GM23338 (cell line): ENCODE results near the gene AHNAK2. TPM values are rescaled to one million over a fixed set of nuclear protein-coding genes. Genes with fewer than 3 reads are reported as not detected.

Experiments
- ATAC-seq: fragments of 200-7000 bp; cut with Tn5 transposase; 3 replicates; pipeline ENCODE4 v1.9.1; 2020
- DNase-seq: peaks from one replicate; pipeline ENCODE4 v3.0.0-alpha.2; 2015; ENCODE audit warnings: low spot score
- H2AFZ ChIP-seq: fragments of 200-600 bp; sonication (generic); 2 replicates; pipeline ENCODE4 v1.8.0; 2016; ENCODE audit warnings: antibody characterized with exemption, mild to moderate bottlenecking, moderate library complexity
- H3F3A ChIP-seq: fragments of 200-600 bp; sonication (generic); replicated peaks from 2 replicates; pipeline ENCODE4 v1.8.0; 2017; ENCODE audit warnings: antibody characterized with exemption, mixed run types, low read depth
- H3K27ac ChIP-seq: fragments of 200-600 bp; sonication (generic); 2 replicates; pipeline ENCODE4 v1.6.1; 2016; ENCODE audit warnings: low read depth
- H3K27me3 ChIP-seq: fragments of 200-600 bp; sonication (generic); 2 replicates; pipeline ENCODE4 v1.8.0; 2016; ENCODE audit warnings: mild to moderate bottlenecking, mixed run types, moderate library complexity; ENCODE audit not compliant: insufficient read depth
- H3K36me3 ChIP-seq: fragments of 200-600 bp; sonication (generic); 2 replicates; pipeline ENCODE4 v1.8.0; 2016; ENCODE audit warnings: mild to moderate bottlenecking; ENCODE audit not compliant: insufficient read depth
- H3K4me1 ChIP-seq: fragments of 200-600 bp; sonication (generic); 2 replicates; pipeline ENCODE4 v1.8.0; 2016; ENCODE audit warnings: mild to moderate bottlenecking, moderate library complexity; ENCODE audit not compliant: insufficient read depth
- H3K4me2 ChIP-seq: fragments of 200-600 bp; sonication (generic); 2 replicates; pipeline ENCODE4 v1.7.1; 2017; ENCODE audit warnings: mixed run types
- H3K4me3 ChIP-seq: fragments of 200-600 bp; sonication (generic); 2 replicates; pipeline ENCODE4 v1.6.1; 2016; ENCODE audit warnings: mixed run types
- H3K79me2 ChIP-seq: fragments of 200-600 bp; sonication (generic); replicated peaks from 2 replicates; pipeline ENCODE4 v1.8.0; 2017; ENCODE audit warnings: mild to moderate bottlenecking; ENCODE audit not compliant: insufficient read depth
- H3K9me2 ChIP-seq: fragments of 200-600 bp; sonication (generic); 2 replicates; pipeline ENCODE4 v1.8.0; 2017; ENCODE audit not compliant: insufficient read depth
- H4K20me1 ChIP-seq: fragments of 200-600 bp; sonication (generic); replicated peaks from 2 replicates; pipeline ENCODE4 v1.8.0; 2017; ENCODE audit warnings: mild to moderate bottlenecking; ENCODE audit not compliant: insufficient read depth
- H3K27ac Mint-ChIP-seq: 2 replicates; pipeline ENCODE4 v1.8.0; 2020; ENCODE audit warnings: inconsistent platforms, mild to moderate bottlenecking, moderate library complexity, mixed read lengths
- H3K27me3 Mint-ChIP-seq: 3 replicates; pipeline ENCODE4 v1.8.0; 2022; ENCODE audit warnings: low read depth, mild to moderate bottlenecking, moderate library complexity, mixed read lengths, inconsistent platforms; ENCODE audit not compliant: insufficient read depth, poor library complexity
- H3K36me3 Mint-ChIP-seq: 3 replicates; pipeline ENCODE4 v1.8.0; 2021; ENCODE audit warnings: low read depth, mild to moderate bottlenecking, inconsistent platforms, moderate library complexity, mixed read lengths
- H3K4me1 Mint-ChIP-seq: 3 replicates; pipeline ENCODE4 v1.8.0; 2020; ENCODE audit warnings: mild to moderate bottlenecking, inconsistent platforms, mixed read lengths
- H3K4me3 Mint-ChIP-seq: 3 replicates; pipeline ENCODE4 v1.8.0; 2021; ENCODE audit warnings: moderate library complexity, mild to moderate bottlenecking, inconsistent platforms, mixed read lengths
- H3K9me3 Mint-ChIP-seq: 3 replicates; pipeline ENCODE4 v1.8.0; 2020; ENCODE audit warnings: moderate library complexity, mild to moderate bottlenecking, inconsistent platforms, mixed read lengths
- CREB1 ChIP-seq: fragments of 250-450 bp; sonication (Bioruptor Pico); IDR thresholded peaks from 2 replicates; pipeline ENCODE4 v1.5.0; 2020; ENCODE audit warnings: low read depth, mild to moderate bottlenecking, moderate library complexity
- EZH2 ChIP-seq: fragments of 200-600 bp; sonication (generic); IDR thresholded peaks from one replicate; pipeline ENCODE4 v1.8.0; 2017; ENCODE audit warnings: antibody characterized with exemption, mild to moderate bottlenecking, low read depth; ENCODE audit not compliant: unreplicated experiment
- EZH2phosphoT487 ChIP-seq: fragments of 200-600 bp; sonication (generic); IDR thresholded peaks from one replicate; pipeline ENCODE4 v1.8.1; 2018; ENCODE audit warnings: antibody characterized with exemption; ENCODE audit not compliant: unreplicated experiment
- JUNB ChIP-seq: IDR thresholded peaks from one replicate; pipeline ENCODE4 v1.6.1; 2016; ENCODE audit warnings: antibody characterized with exemption; ENCODE audit not compliant: unreplicated experiment
- NANOG ChIP-seq: IDR thresholded peaks from 2 replicates; pipeline ENCODE4 v1.6.1; 2016; ENCODE audit warnings: antibody characterized with exemption, borderline replicate concordance
- POLR2AphosphoS5 ChIP-seq: IDR thresholded peaks from 2 replicates; pipeline ENCODE4 v1.6.1; 2016; ENCODE audit warnings: antibody characterized with exemption, low read depth
- STAT1 ChIP-seq: IDR thresholded peaks from one replicate; pipeline ENCODE4 v1.6.1; 2016; ENCODE audit warnings: antibody characterized with exemption; ENCODE audit not compliant: unreplicated experiment
- ZNF114 ChIP-seq: fragments of 250-450 bp; sonication (Bioruptor Pico); IDR thresholded peaks from 2 replicates; pipeline ENCODE4 v1.5.0; 2020; ENCODE audit warnings: mild to moderate bottlenecking, moderate library complexity
- ZNF331 ChIP-seq: fragments of 250-450 bp; sonication (Bioruptor Pico); IDR thresholded peaks from 2 replicates; pipeline ENCODE4 v1.5.0; 2020; ENCODE audit warnings: low read depth, mild to moderate bottlenecking, moderate library complexity
- polyA plus RNA-seq: library from polyadenylated mRNA; unstranded; fragments of >200 nt; fragmentation: Nextera tagmentation; extraction: Ambion mirVana; gene quantifications from 2 replicates; pipeline ENCODE4 v1.2.1, GENCODE V29; 2016
- total RNA-seq: library from RNA; depleted of rRNA; stranded (reverse); fragments of >200 nt; shearing (Covaris generic); gene quantifications from 2 replicates; pipeline ENCODE4 v1.2.3, GENCODE V29; 2014
- TF ChIP-seq, protein P1 (sequence below): fragments of 250-450 bp; sonication (Bioruptor Pico); IDR thresholded peaks from 2 replicates; pipeline ENCODE4 v1.5.0; 2020; ENCODE audit warnings: mild to moderate bottlenecking, moderate library complexity
- TF ChIP-seq, protein P2 (sequence below), 2 experiments: fragments of 200-600 bp in 1 of 2; sonication (generic) in 1 of 2; conservative IDR thresholded peaks; 2 replicates each; pipeline versions ENCODE4 v1.5.1 to v1.6.1; 2016 to 2017; ENCODE audit warnings: antibody characterized with exemption in 2 of 2, low read depth in 2 of 2, mild to moderate bottlenecking in 2 of 2, moderate library complexity in 1 of 2
- TF ChIP-seq, protein P3 (sequence below): IDR thresholded peaks from 2 replicates; pipeline ENCODE4 v1.6.1; 2016; ENCODE audit warnings: antibody characterized with exemption
- TF ChIP-seq, protein P4 (sequence below): IDR thresholded peaks from one replicate; pipeline ENCODE4 v1.6.1; 2018; ENCODE audit warnings: antibody characterized with exemption; ENCODE audit not compliant: unreplicated experiment

Gene AHNAK2
- total and polyA plus RNA-seq, 2 experiments from 2014 or later = 1.1 to 2.6 TPM

DNA sequence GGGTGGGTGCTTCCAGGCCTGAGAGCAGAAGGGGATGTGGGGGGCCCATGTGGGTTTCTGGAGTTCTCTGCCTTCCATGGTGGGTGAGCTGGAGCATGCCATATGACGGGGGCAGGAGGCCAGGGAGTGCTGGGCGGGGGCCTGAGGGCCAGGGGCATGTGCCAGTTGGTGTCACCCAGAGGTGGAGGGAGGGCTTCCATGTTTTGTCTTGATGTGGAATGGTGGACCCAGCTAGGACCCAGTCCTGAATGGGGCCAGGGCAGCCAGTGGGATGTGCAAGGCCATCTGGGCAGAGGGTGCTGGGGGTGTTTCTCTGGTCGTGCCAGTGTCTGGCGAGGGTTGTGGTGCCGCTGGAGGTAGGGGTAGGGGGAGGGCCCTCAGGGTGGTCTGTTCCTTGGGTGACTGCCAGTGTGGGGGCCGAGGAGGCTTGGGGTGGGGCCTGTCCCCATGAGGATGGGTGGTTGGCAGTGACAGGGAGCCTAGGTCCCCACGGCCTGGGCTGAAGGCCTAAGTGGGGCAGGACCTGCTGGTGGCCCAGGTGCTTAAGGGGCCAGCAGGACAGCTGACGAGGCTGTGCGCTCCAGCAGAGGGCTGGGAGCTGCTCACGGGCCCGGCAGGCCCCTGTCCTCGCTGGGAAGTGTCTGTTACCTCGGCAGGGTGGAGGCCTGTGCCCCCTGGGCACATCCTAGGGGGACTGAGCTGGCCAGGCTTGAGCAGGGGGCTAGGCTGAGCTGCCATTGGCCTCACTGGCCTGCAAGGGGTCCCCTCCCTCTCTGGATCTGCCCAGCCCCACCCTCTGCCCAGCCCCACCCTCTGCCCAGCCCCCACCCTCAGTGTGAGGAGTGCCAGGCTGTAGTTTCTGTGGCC is 86.3 kb downstream of the AHNAK2 start:
- DNase-seq = no peak
- TF ChIP-seq NANOG (no peak), STAT1 (no peak), EZH2phosphoT487 (no peak), EZH2 (no peak), ZNF331 (CRISPR knock-in tag) (no peak), JUNB (no peak), POLR2AphosphoS5 (no peak), ZNF114 (CRISPR knock-in tag) (no peak), CREB1 (CRISPR knock-in tag) (no peak)
- TF ChIP-seq, protein P1, sequence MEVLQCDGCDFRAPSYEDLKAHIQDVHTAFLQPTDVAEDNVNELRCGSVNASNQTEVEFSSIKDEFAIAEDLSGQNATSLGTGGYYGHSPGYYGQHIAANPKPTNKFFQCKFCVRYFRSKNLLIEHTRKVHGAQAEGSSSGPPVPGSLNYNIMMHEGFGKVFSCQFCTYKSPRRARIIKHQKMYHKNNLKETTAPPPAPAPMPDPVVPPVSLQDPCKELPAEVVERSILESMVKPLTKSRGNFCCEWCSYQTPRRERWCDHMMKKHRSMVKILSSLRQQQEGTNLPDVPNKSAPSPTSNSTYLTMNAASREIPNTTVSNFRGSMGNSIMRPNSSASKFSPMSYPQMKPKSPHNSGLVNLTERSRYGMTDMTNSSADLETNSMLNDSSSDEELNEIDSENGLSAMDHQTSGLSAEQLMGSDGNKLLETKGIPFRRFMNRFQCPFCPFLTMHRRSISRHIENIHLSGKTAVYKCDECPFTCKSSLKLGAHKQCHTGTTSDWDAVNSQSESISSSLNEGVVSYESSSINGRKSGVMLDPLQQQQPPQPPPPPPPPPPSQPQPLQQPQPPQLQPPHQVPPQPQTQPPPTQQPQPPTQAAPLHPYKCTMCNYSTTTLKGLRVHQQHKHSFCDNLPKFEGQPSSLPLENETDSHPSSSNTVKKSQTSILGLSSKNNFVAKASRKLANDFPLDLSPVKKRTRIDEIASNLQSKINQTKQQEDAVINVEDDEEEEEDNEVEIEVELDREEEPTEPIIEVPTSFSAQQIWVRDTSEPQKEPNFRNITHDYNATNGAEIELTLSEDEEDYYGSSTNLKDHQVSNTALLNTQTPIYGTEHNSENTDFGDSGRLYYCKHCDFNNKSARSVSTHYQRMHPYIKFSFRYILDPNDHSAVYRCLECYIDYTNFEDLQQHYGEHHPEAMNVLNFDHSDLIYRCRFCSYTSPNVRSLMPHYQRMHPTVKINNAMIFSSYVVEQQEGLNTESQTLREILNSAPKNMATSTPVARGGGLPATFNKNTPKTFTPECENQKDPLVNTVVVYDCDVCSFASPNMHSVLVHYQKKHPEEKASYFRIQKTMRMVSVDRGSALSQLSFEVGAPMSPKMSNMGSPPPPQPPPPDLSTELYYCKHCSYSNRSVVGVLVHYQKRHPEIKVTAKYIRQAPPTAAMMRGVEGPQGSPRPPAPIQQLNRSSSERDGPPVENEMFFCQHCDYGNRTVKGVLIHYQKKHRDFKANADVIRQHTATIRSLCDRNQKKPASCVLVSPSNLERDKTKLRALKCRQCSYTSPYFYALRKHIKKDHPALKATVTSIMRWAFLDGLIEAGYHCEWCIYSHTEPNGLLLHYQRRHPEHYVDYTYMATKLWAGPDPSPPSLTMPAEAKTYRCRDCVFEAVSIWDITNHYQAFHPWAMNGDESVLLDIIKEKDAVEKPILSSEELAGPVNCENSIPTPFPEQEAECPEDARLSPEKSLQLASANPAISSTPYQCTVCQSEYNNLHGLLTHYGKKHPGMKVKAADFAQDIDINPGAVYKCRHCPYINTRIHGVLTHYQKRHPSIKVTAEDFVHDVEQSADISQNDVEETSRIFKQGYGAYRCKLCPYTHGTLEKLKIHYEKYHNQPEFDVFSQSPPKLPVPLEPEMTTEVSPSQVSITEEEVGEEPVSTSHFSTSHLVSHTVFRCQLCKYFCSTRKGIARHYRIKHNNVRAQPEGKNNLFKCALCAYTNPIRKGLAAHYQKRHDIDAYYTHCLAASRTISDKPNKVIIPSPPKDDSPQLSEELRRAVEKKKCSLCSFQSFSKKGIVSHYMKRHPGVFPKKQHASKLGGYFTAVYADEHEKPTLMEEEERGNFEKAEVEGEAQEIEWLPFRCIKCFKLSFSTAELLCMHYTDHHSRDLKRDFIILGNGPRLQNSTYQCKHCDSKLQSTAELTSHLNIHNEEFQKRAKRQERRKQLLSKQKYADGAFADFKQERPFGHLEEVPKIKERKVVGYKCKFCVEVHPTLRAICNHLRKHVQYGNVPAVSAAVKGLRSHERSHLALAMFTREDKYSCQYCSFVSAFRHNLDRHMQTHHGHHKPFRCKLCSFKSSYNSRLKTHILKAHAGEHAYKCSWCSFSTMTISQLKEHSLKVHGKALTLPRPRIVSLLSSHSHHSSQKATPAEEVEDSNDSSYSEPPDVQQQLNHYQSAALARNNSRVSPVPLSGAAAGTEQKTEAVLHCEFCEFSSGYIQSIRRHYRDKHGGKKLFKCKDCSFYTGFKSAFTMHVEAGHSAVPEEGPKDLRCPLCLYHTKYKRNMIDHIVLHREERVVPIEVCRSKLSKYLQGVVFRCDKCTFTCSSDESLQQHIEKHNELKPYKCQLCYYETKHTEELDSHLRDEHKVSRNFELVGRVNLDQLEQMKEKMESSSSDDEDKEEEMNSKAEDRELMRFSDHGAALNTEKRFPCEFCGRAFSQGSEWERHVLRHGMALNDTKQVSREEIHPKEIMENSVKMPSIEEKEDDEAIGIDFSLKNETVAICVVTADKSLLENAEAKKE (CRISPR knock-in tag) = no peak
- TF ChIP-seq, protein P2, sequence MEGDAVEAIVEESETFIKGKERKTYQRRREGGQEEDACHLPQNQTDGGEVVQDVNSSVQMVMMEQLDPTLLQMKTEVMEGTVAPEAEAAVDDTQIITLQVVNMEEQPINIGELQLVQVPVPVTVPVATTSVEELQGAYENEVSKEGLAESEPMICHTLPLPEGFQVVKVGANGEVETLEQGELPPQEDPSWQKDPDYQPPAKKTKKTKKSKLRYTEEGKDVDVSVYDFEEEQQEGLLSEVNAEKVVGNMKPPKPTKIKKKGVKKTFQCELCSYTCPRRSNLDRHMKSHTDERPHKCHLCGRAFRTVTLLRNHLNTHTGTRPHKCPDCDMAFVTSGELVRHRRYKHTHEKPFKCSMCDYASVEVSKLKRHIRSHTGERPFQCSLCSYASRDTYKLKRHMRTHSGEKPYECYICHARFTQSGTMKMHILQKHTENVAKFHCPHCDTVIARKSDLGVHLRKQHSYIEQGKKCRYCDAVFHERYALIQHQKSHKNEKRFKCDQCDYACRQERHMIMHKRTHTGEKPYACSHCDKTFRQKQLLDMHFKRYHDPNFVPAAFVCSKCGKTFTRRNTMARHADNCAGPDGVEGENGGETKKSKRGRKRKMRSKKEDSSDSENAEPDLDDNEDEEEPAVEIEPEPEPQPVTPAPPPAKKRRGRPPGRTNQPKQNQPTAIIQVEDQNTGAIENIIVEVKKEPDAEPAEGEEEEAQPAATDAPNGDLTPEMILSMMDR (conservative IDR thresholded peaks at IDR 0.05; ENCODE audit: low read depth in 2 of 2) = no peak
- TF ChIP-seq, protein P3, sequence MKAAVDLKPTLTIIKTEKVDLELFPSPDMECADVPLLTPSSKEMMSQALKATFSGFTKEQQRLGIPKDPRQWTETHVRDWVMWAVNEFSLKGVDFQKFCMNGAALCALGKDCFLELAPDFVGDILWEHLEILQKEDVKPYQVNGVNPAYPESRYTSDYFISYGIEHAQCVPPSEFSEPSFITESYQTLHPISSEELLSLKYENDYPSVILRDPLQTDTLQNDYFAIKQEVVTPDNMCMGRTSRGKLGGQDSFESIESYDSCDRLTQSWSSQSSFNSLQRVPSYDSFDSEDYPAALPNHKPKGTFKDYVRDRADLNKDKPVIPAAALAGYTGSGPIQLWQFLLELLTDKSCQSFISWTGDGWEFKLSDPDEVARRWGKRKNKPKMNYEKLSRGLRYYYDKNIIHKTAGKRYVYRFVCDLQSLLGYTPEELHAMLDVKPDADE = no peak
- TF ChIP-seq, protein P4, sequence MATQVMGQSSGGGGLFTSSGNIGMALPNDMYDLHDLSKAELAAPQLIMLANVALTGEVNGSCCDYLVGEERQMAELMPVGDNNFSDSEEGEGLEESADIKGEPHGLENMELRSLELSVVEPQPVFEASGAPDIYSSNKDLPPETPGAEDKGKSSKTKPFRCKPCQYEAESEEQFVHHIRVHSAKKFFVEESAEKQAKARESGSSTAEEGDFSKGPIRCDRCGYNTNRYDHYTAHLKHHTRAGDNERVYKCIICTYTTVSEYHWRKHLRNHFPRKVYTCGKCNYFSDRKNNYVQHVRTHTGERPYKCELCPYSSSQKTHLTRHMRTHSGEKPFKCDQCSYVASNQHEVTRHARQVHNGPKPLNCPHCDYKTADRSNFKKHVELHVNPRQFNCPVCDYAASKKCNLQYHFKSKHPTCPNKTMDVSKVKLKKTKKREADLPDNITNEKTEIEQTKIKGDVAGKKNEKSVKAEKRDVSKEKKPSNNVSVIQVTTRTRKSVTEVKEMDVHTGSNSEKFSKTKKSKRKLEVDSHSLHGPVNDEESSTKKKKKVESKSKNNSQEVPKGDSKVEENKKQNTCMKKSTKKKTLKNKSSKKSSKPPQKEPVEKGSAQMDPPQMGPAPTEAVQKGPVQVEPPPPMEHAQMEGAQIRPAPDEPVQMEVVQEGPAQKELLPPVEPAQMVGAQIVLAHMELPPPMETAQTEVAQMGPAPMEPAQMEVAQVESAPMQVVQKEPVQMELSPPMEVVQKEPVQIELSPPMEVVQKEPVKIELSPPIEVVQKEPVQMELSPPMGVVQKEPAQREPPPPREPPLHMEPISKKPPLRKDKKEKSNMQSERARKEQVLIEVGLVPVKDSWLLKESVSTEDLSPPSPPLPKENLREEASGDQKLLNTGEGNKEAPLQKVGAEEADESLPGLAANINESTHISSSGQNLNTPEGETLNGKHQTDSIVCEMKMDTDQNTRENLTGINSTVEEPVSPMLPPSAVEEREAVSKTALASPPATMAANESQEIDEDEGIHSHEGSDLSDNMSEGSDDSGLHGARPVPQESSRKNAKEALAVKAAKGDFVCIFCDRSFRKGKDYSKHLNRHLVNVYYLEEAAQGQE = no peak
- H3K27ac Mint-ChIP-seq = no peak overlapping the region
- H3K9me2 ChIP-seq = no peaks in the 10 kb centered on the region
- H2AFZ ChIP-seq = no peak overlapping the region
- H3K27me3 ChIP-seq = no peaks in the 10 kb centered on the region
- no peaks in the 10 kb centered on the region for H3K36me3 ChIP-seq
- H3K9me3 Mint-ChIP-seq = no peaks in the 10 kb centered on the region
- H3K4me3 Mint-ChIP-seq = no peak overlapping the region
- H4K20me1 ChIP-seq = no peaks in the 10 kb centered on the region
- ATAC-seq = no peak; the same call in 2 of the 3 replicates
- peaks cover 7% of the 10 kb centered on the region for H3K27me3 Mint-ChIP-seq
- peaks cover 7% of the 10 kb centered on the region; the same call in 2 of the 3 replicates for H3K4me1 Mint-ChIP-seq
- H3K4me1 ChIP-seq = no peaks in the 10 kb centered on the region
- no peaks in the 10 kb centered on the region for H3F3A ChIP-seq
- no peak overlapping the region for H3K4me2 ChIP-seq
- H3K79me2 ChIP-seq = no peaks in the 10 kb centered on the region
- no peak overlapping the region for H3K4me3 ChIP-seq
- no peaks in the 10 kb centered on the region for H3K36me3 Mint-ChIP-seq
- H3K27ac ChIP-seq = no peak overlapping the region
